ENCODE results near the gene CFAP20.

Gene CFAP20

GRCh38 chr16:58129097-58129936 is at the start of gene CFAP20:
TSS of gene CFAP20 (minus strand) at chr16:58129381. CDS start at chr16:58129115, 266 bp downstream.
- DNase-seq (ENCODE audit: low spot score): peak; percentile 97

- DNase-seq (ENCODE audit: low spot score): no peak
These were observed 48.2 kb upstream of the CFAP20 start for GRCh38 chr16:58177353-58177710.

GRCh38 chr16:58176608-58177352 is 47.6 kb upstream of the CFAP20 start:
- no peak for DNase-seq (ENCODE audit: low spot score)

- DNase-seq (ENCODE audit: low spot score): no peak
These were observed 41.0 kb upstream of the CFAP20 start for GRCh38 chr16:58170223-58170622.

DNA sequence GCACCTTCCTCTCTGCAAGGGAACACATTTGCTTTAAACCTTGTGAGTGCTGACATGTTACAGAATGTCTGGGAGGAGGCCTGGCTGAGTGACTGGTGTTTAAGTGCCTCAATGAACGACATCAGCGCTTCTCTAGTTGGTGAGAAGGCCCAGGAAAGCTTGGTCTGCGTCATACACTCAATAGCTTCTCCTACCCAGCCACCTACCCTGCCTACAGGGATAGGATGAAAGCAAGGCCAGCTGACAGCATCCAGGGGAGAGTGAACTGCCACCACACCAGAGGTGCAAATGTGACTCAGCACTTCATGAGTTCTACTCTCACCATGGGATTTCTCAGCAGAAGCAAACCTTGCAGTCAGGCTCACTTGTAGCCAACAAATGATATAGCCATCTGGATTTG is 31.7 kb upstream of the CFAP20 start:
- no peak for DNase-seq (ENCODE audit: low spot score)

- DNase-seq (ENCODE audit: low spot score): no peak
These were observed 29.5 kb upstream of the CFAP20 start for GRCh38 chr16:58158725-58159124.

DNA sequence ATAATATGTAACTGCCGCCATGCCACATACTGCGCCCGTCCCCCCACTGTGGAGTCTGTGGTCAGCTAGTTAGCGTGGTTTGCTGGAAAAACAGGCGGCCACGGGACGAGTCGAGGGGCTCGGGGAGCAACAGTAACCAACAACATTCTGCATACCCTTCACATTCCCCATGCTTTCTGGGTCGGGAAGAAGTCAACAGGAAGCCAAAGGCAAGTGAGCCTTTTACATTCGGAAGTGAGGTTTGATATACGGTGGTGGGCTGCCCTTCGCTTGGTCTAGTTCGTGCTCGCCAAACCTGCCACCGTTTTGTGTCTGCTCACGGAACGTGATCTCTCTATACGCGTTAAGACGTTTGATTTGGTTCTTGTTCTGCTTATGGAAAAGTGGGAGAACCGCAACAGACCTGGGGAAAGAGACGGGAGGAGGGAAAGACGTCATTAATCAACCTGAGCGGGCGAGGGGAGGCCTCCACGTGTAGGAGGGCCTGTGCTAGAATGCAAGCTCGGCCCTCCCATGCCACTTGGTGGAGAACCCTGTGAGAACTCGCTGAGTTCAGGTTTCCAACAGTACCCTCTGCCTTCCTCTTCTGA is 28.9 kb upstream of the CFAP20 start:
- no peak for DNase-seq (ENCODE audit: low spot score)

DNA sequence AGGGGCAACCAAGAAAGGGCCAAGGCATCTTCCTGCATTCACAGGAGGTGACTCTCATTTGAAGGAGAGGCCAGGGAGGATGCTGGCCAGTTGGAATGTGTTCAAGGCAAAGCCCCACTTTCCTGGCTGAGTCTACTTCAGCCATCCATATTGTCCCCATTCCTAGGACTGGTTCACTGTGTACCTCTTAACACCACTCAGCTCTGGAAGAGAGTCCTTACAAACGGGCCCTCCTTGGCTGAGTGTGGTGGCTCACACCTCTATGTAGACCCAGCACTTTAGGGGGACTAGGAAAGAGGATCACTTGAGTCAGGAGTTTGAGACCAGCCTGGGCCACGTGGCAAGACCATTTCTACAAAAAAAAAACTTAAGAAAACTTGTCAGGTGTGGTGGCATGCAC is 28.1 kb upstream of the CFAP20 start:
- DNase-seq (ENCODE audit: low spot score): no peak

GRCh38 chr16:58155839-58156238 is 26.7 kb upstream of the CFAP20 start:
- no peak for DNase-seq (ENCODE audit: low spot score)

DNA sequence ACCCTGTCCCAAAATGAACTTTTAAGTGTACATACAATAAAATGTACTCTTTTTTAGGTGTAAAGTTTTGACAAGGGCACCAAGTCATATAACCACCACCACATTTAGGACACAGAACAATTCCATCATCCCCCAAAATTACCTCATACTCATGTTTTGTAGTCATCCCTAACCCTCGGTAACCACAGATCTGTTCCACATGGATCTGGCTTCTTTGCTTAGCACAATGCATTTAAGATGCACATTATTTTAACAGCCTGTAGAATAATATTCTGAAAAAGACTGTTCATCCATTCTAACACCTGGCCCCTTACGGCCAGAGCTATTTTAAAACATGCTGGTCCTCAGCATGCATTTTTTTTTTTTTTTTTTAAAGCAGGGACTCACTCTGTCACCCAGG is 25.2 kb upstream of the CFAP20 start:
- DNase-seq (ENCODE audit: low spot score): no peak

DNA sequence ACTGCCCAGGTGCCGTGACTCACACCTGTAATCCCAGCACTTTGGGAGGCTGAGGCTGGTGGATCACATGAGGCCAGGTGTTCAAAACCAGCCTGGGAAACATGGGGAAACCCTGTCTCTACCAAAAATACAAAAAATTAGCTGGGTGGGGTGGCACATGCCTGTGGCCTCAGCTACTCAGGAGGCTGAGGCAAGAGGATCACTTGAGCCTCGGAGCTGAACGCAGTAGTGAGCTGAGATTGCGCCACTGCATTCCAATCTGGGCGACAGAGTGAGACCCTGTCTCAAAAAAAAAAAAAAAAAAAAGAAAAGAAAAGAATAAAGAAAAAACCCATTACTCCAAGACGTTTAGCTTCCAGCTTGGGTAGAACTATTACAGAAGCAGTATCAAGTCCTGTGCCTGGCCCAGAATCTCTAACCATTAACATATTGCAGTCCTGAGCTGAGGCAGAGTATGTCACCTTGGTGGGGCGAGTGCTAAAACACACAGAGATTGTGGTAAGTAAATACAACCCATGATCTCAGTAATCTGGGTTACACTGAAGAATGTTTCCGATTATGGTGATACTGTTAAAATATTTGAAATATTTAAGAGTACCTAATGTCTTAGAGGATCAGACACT is 23.2 kb upstream of the CFAP20 start:
- no peak for DNase-seq (ENCODE audit: low spot score)

- DNase-seq (ENCODE audit: low spot score): no peak
These were observed 19.3 kb upstream of the CFAP20 start for GRCh38 chr16:58148526-58148925.

- DNase-seq (ENCODE audit: low spot score): no peak
These were observed 18.9 kb upstream of the CFAP20 start for GRCh38 chr16:58148099-58148498.

DNA sequence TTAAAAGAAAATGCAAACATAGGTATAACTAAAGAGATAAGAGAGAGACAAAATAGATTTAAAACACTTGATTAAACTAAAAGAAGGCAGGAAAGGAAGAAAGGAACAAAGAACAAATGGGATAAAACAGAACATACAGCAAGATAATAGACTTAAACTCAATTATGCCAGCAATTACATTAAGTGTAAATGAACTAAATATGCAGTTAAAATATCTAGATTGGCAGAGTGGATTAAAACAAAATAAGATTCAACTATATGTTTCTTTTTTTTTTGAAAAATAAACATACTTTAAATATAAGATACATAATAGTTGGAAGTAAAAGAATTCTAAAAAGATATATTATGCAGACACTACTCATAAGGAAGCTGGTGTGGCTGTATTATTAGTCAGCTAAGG is 9.7 kb upstream of the CFAP20 start:
- no peak for DNase-seq (ENCODE audit: low spot score)

DNA sequence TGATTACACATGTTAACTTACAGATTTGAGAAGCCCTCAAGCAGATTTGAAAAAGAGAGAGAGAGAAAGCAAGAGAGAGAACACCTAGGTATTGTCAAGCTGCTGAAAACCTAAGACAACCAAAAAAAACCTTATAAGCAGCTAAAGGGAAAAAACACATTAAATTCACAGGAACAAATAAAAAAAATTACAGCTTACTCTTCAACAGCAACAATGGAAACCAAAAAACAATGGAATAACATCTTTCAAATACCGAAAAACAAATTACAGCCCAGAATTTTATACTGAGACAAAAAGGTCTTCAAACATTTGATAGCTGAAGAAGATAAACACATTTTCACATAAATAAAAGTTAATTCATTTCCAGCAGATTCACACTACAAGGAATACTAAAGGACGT is 8.4 kb upstream of the CFAP20 start:
- DNase-seq (ENCODE audit: low spot score): no peak

DNA sequence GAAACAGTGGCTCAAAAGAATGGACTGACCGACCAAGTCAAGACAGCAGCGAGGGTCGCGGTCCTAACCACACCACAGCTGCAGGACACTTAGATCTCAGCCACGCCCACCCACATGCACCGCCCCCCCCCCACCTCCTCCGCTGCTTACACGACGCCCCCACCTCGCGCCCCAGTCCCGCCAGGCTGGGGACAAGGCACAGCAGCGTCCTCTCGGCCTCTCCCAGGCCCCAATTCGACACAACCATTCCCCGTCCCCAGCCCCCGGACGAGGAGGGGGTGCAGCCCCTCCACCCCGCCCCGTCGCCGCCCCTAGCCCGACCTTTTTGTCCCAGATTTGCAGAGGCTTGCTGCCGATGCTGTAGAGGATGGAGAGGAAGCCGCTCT is 477 bp downstream of the CFAP20 start:
- peak; percentile 13 for DNase-seq (ENCODE audit: low spot score)

DNA sequence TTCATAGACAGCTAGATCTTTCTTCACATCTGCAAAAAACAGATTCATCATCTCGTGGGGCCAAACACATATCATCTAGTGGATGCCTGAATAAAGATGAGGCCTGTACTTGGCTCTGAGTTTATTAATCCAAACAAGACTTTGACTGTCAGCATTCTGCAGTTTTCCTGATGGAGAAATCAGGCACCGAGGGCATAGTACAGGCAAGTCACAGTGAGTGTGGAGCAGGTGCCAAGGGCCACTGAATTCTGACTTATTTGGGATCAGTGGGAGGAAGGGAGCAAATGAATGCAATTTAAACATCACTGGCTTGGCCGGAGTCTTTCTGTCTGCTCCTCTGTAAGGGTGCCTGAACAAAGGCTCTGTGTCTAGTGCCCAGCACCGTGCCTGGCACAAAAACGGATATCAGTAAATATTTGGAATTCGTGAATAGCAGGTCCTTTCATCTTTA is 975 bp downstream of the CFAP20 start:
- peak; percentile 24 for DNase-seq (ENCODE audit: low spot score)

DNA sequence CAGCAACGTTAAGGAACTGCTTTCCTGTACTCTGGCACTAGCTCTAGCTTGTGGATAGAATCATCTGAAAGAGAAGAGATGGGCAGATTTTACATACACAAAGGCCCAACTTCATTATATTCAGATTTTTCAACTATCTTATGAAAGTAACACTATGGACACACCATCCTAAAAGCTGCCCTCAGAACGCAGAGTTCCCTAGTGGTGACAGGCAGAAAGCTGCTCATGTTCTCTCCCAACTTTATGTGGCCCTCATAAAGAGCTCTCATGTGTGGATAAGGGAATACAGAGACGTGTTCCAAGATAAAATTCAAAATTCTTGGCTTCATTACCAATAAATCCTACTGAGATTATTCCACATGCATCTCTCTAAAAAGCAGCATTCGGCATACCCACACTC is 1.5 kb downstream of the CFAP20 start:
- peak; percentile 15 for DNase-seq (ENCODE audit: low spot score)

DNA sequence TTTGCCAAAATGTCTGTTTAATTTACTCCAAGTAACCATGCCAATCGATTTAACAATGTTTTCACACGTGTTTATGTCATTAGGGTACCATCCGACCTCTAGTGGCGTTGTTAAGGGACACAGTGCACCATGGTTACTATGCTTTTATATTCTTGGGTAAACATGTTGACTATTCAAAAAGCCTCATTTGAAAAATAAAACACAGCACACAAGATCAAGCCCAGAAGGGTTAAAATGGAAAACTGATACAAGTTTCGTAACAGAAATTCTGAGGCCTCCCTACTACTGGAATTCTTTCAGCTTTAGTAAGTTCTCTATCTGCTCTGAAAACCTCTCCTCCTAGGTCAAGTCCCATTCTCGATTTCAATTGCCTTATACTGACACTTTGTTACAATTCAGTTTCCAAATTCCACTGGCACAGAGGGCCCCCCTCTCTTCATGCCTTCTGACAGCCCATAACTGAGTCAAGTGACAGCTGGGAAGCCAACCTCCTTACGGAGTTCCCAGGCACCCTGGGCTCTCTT is 2.1 kb downstream of the CFAP20 start:
- DNase-seq (ENCODE audit: low spot score): peak; percentile 50

DNA sequence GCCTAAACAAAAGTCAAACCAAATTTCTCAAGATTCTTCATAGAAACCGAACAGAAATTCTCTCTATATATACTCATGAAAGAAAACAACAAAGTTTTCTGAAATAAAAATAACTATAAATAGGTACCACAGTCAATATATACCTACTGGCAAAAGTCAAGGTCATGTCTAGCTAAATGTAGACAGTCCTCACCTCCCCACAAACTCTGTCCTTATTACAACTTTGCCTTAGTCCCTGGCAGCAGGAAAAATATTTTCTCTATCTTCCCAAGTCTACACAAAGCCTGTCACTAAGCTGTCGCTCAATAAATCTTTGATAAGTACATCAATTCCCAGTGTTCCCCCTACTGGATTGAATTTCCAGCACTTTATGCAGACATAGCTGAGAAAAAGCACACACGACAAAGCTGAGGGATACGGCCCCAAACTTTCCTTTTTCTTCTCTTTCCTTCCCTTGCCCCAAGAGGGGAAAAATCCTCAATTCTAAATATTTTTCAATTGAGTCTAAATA is 2.7 kb downstream of the CFAP20 start:
- DNase-seq (ENCODE audit: low spot score): no peak

- no peak for DNase-seq (ENCODE audit: low spot score)
These were observed 3.3 kb downstream of the CFAP20 start for GRCh38 chr16:58125781-58126335.

- DNase-seq (ENCODE audit: low spot score): no peak
These were observed 4.1 kb downstream of the CFAP20 start for GRCh38 chr16:58125041-58125440.
